CD14-positive monocyte (primary cell): ENCODE measurements around the gene DOHH. TPM values are rescaled to one million over a fixed set of nuclear protein-coding genes. Genes with fewer than 3 reads are reported as not detected.

ENCODE experiments used
- DNase-seq, 3 donors: peaks; one replicate each; pipeline ENCODE4 v3.0.0-alpha.2; 2011 to 2022
- H2AFZ ChIP-seq: 2 replicates; pipeline ENCODE4 v1.6.0; 2012; ENCODE audit warnings: mild to moderate bottlenecking, low read depth, low read length, inconsistent platforms; ENCODE audit not compliant: insufficient read depth, poor library complexity, severe bottlenecking
- H3K27ac ChIP-seq, 2 donors: 1 replicate in 1 of 2; 2 replicates in 1 of 2; pipeline ENCODE4 v1.5.1; 2012 to 2013; ENCODE audit warnings: low read length in 2 of 2, control low read depth in 1 of 2, inconsistent platforms in 1 of 2, low read depth in 1 of 2, mild to moderate bottlenecking in 1 of 2
- H3K27me3 ChIP-seq, 2 donors: one replicate each; pipeline versions ENCODE4 v1.6.0 to v1.6.1; 2011 to 2013; ENCODE audit warnings: low read length in 2 of 2; ENCODE audit not compliant: control insufficient read depth in 2 of 2, insufficient read depth in 2 of 2
- H3K36me3 ChIP-seq, 2 donors: replicated peaks in 1 of 2; 1 replicate in 1 of 2; 2 replicates in 1 of 2; pipeline versions ENCODE4 v1.5.1 to v1.6.1; 2012 to 2013; ENCODE audit warnings: low read length in 2 of 2, control low read depth in 1 of 2, inconsistent platforms in 1 of 2, mild to moderate bottlenecking in 1 of 2; ENCODE audit not compliant: insufficient read depth in 2 of 2, control insufficient read depth in 1 of 2
- H3K4me1 ChIP-seq, 2 donors: 1 replicate in 1 of 2; 2 replicates in 1 of 2; pipeline versions ENCODE4 v1.5.1 to v1.6.1; 2012 to 2013; ENCODE audit warnings: low read length in 2 of 2, control low read depth in 1 of 2, inconsistent platforms in 1 of 2, mild to moderate bottlenecking in 1 of 2, moderate library complexity in 1 of 2; ENCODE audit not compliant: insufficient read depth in 2 of 2, control insufficient read depth in 1 of 2
- H3K4me2 ChIP-seq: replicated peaks from 2 replicates; pipeline ENCODE3; 2012; ENCODE audit warnings: low read length, moderate library complexity, mild to moderate bottlenecking; ENCODE audit not compliant: poor library complexity, severe bottlenecking; ENCODE audit errors: extremely low read depth
- H3K4me3 ChIP-seq, 3 experiments: fragments of 200-600 bp in 1 of 3; sonication (generic) in 1 of 3; replicated peaks in 1 of 3; 1 replicate in 2 of 3; 2 replicates in 1 of 3; pipeline ENCODE4 v1.5.1; 2011 to 2013; ENCODE audit warnings: low read length in 3 of 3, mild to moderate bottlenecking in 3 of 3, control low read depth in 2 of 3, low read depth in 2 of 3, inconsistent platforms in 1 of 3, moderate library complexity in 1 of 3
- H3K79me2 ChIP-seq: 2 replicates; pipeline ENCODE4 v1.6.0; 2012; ENCODE audit warnings: mild to moderate bottlenecking, control low read depth, inconsistent platforms, low read length, moderate library complexity; ENCODE audit not compliant: insufficient read depth
- H3K9ac ChIP-seq: 2 replicates; pipeline ENCODE4 v1.6.0; 2017; ENCODE audit warnings: low read length, mild to moderate bottlenecking; ENCODE audit not compliant: insufficient read depth, poor library complexity, severe bottlenecking
- H3K9me3 ChIP-seq, 2 donors: replicated peaks in 1 of 2; 1 replicate in 1 of 2; 2 replicates in 1 of 2; pipeline versions ENCODE4 v1.5.1 to v1.6.1; 2012 to 2013; ENCODE audit warnings: low read length in 2 of 2, control low read depth in 1 of 2; ENCODE audit not compliant: control insufficient read depth in 1 of 2, insufficient read depth in 1 of 2
- H4K20me1 ChIP-seq: 2 replicates; pipeline ENCODE4 v1.6.0; 2012; ENCODE audit warnings: mild to moderate bottlenecking, low read length, control low read depth, moderate library complexity; ENCODE audit not compliant: insufficient read depth
- H3K27ac Mint-ChIP-seq, 7 donors: one replicate each; pipeline ENCODE4 v1.8.0; 2020; ENCODE audit warnings: mild to moderate bottlenecking in 7 of 7, mixed read lengths in 7 of 7, moderate library complexity in 6 of 7, inconsistent platforms in 2 of 7
- H3K27me3 Mint-ChIP-seq, 3 donors: one replicate each; pipeline ENCODE4 v1.8.0; 2021 to 2022; ENCODE audit warnings: low read depth in 3 of 3, mild to moderate bottlenecking in 3 of 3, mixed read lengths in 3 of 3, moderate library complexity in 3 of 3, inconsistent platforms in 1 of 3
- H3K36me3 Mint-ChIP-seq, 2 donors: one replicate each; pipeline ENCODE4 v1.8.0; 2020; ENCODE audit warnings: mixed read lengths in 2 of 2, inconsistent platforms in 1 of 2, mild to moderate bottlenecking in 1 of 2
- H3K4me1 Mint-ChIP-seq: one replicate; pipeline ENCODE4 v1.8.0; 2020; ENCODE audit warnings: mild to moderate bottlenecking, mixed read lengths
- H3K4me3 Mint-ChIP-seq, 2 donors: one replicate each; pipeline ENCODE4 v1.8.0; 2020; ENCODE audit warnings: mild to moderate bottlenecking in 2 of 2, mixed read lengths in 2 of 2, moderate library complexity in 1 of 2
- H3K9me3 Mint-ChIP-seq, 7 donors: one replicate each; pipeline ENCODE4 v1.8.0; 2020 to 2022; ENCODE audit warnings: mixed read lengths in 7 of 7, mild to moderate bottlenecking in 6 of 7, moderate library complexity in 6 of 7, inconsistent platforms in 2 of 7
- WGBS: methylation state at CpG from one replicate; pipeline ENCODE4 v1.1.5; 2013; ENCODE audit warnings: missing lambda C conversion rate; ENCODE audit not compliant: insufficient coverage; 5-methylcytosine and 5-hydroxymethylcytosine counted together
- intact Hi-C, 2 donors: fragments of 100-400 bp; cut with micrococcal nuclease; formaldehyde crosslinking; loops; one replicate each; pipeline versions ENCODE4 v1.15.0 to v1.15.1; 2023
- polyA plus RNA-seq, 3 donors: library from polyadenylated mRNA; depleted of rRNA in 1 of 3; unstranded in 2 of 3; stranded (reverse) in 1 of 3; fragments of 300-500 nt in 2 of 3; fragments of >200 nt in 1 of 3; fragmentation: Illumina TruSeq in 2 of 3; gene quantifications; 1 replicate in 2 of 3; 2 replicates in 1 of 3; pipeline ENCODE4 v1.2.3, GENCODE V29; 2012 to 2021
- TF ChIP-seq, protein P1 (sequence below): fragments of 200-600 bp; IDR thresholded peaks from one replicate; pipeline ENCODE4 v1.8.0; 2022; ENCODE audit warnings: antibody characterized with exemption, mild to moderate bottlenecking

The DOHH gene
- polyA plus RNA-seq, 3 donors: 3.7 to 4.2 (median 4.1) TPM

DNA sequence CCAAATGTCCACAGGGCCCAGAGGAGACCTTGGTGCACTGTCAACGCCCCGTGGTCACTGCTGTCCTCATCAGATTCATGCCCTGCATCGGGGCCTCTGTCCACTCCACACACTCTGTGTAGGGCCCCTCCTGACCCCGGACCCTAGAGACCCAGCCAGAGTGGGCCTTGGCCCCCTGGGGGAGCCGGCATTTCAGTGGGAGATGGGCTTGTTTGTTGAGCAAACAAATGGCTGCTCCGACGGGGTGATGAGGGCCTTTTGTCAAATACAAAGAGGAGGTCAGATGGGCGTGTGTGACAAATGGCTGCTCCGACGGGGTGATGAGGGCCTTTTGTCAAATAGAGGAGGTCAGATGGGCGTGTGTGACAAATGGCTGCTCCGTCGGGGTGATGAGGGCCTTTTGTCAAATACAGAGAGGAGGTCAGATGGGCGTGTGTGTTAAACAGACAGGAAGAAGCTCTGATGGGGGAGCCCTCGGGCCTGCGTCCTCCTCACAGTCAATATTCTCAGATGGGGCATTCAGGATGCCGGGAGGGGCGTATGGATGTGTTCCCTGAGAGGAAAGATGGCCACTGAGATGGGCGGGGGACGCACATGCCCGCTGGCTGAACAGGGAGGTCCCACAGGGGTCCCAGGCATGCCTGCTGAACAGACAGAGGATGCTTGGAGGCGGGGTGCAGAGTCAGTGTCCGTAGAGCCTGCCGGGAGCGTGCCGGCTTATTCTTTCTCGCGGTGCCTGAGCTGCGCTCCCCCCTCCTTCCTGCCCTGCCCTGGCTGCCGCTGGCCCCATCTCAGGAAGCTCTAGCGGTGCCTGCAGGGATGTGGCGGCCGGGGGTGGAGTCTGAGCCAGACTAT is 56.4 kb downstream of the DOHH start:
- H4K20me1 ChIP-seq: peaks cover 82% of the 10 kb centered on the region
- no peaks in the 10 kb centered on the region for H3K4me1 ChIP-seq
- H3K9me3 Mint-ChIP-seq: no peaks in the 10 kb centered on the region
- 46% methylated on average over 27 of the region's 33 CpGs for WGBS
- H3K4me2 ChIP-seq: no peak overlapping the region
- H3K9ac ChIP-seq: no peak overlapping the region
- peaks cover 3% of the 10 kb centered on the region for H3K4me1 Mint-ChIP-seq
- H2AFZ ChIP-seq: no peak overlapping the region
- no peak overlapping the region for H3K27ac ChIP-seq
- DNase-seq: no peak
- H3K4me3 Mint-ChIP-seq: no peak overlapping the region
- H3K36me3 ChIP-seq: peaks cover 60 to 77% of the 10 kb centered on the region in 2 donors
- no peaks in the 10 kb centered on the region for H3K27me3 ChIP-seq
- intact Hi-C loops: no loop called here
- no peak overlapping the region for H3K4me3 ChIP-seq
- no peaks in the 10 kb centered on the region for H3K9me3 ChIP-seq
- H3K27ac Mint-ChIP-seq: peak overlapping the region in 4 of 7 donors; percentile 15 to 79 (median 34)
- H3K27me3 Mint-ChIP-seq: no peaks in the 10 kb centered on the region
- peaks cover 19 to 71% of the 10 kb centered on the region in 2 donors for H3K36me3 Mint-ChIP-seq
- TF ChIP-seq, protein P1, sequence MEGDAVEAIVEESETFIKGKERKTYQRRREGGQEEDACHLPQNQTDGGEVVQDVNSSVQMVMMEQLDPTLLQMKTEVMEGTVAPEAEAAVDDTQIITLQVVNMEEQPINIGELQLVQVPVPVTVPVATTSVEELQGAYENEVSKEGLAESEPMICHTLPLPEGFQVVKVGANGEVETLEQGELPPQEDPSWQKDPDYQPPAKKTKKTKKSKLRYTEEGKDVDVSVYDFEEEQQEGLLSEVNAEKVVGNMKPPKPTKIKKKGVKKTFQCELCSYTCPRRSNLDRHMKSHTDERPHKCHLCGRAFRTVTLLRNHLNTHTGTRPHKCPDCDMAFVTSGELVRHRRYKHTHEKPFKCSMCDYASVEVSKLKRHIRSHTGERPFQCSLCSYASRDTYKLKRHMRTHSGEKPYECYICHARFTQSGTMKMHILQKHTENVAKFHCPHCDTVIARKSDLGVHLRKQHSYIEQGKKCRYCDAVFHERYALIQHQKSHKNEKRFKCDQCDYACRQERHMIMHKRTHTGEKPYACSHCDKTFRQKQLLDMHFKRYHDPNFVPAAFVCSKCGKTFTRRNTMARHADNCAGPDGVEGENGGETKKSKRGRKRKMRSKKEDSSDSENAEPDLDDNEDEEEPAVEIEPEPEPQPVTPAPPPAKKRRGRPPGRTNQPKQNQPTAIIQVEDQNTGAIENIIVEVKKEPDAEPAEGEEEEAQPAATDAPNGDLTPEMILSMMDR: no peak
- H3K79me2 ChIP-seq: peaks cover 56% of the 10 kb centered on the region

DNA sequence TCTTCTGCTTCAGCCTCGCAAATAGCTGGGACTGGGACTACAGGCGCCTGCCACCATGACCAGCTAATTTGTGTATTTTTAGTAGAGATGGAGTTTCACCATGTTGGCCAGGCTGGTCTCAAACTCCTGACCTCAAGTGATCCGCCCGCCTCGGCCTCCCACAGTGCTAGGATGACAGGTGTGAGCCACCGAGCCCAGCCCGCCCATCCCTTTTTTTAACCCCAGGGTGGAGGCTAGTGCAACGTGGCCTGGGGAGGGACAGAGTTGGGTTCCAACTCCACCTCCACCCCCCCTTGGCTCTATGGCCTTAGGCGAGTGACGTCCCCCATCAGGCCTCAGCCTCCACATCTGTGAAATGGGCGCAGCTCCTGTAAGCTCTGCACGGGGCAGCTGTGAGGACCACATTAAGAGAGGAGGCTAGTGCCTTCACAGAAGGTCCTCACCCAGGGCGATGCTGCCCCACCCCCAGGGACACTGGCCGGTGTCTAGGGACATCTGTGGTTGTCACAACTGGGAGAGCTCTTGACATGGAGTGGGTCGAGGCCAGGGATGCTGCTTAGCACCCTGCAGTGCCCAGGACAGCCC is 57.9 kb downstream of the DOHH start:
- WGBS: 95% methylated on average over 5 of the region's 15 CpGs
- intact Hi-C loops: no loop called here
- Histone ChIP-seq H3K27ac (no peak overlapping the region), H3K36me3 (peaks cover 63 to 77% of the 10 kb centered on the region in 2 donors), H3K27me3 (no peaks in the 10 kb centered on the region), H3K79me2 (peaks cover 56% of the 10 kb centered on the region), H3K9ac (no peak overlapping the region), H4K20me1 (peaks cover 70% of the 10 kb centered on the region), H3K9me3 (no peaks in the 10 kb centered on the region), H2AFZ (no peak overlapping the region), H3K4me2 (no peak overlapping the region), H3K4me3 (no peak overlapping the region), H3K4me1 (no peaks in the 10 kb centered on the region)
- peak overlapping the region in 2 of 7 donors; percentile 25 to 65 for H3K27ac Mint-ChIP-seq
- peaks cover 3% of the 10 kb centered on the region for H3K4me1 Mint-ChIP-seq
- H3K4me3 Mint-ChIP-seq: no peak overlapping the region
- H3K9me3 Mint-ChIP-seq: no peaks in the 10 kb centered on the region
- DNase-seq: no peak
- TF ChIP-seq, protein P1: no peak
- no peaks in the 10 kb centered on the region for H3K27me3 Mint-ChIP-seq
- peaks cover 28 to 71% of the 10 kb centered on the region in 2 donors for H3K36me3 Mint-ChIP-seq
